ENCODE data around the gene SFMBT2.

SFMBT2 gene

GRCh38 chr10:7410862-7411670 lies at the start of gene SFMBT2:
TSS of gene SFMBT2 (minus strand) at chr10:7411034. CDS start at chr10:7381898, 29,136 bp downstream.
- DNase-seq (ENCODE audit: low read depth): peak; percentile 24

DNA sequence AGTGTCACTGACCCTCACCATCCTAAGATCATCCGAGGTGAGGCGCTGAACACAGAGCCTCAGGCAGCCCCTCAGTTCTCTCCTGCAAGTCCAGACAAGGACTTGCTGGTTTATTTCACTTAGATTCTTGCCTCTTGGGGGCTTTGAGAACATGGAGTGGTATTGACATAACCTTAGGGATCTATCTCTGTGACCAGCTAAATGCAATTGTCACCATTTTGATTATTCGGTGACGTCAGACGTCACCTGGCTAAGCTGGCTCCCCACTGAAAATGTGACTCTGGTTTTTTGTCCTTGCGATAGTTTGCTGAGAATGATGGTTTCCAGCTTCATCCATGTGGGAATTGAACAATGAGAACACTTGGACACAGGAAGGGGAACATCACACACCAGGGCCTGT lies 49.2 kb upstream of the SFMBT2 start:
- no peak for DNase-seq (ENCODE audit: low read depth)

- DNase-seq (ENCODE audit: low read depth): no peak
Observed at GRCh38 chr10:7458556-7458955, 47.7 kb upstream of the SFMBT2 start.

- no peak for DNase-seq (ENCODE audit: low read depth)
Observed at GRCh38 chr10:7457478-7458316, 46.9 kb upstream of the SFMBT2 start.

DNA sequence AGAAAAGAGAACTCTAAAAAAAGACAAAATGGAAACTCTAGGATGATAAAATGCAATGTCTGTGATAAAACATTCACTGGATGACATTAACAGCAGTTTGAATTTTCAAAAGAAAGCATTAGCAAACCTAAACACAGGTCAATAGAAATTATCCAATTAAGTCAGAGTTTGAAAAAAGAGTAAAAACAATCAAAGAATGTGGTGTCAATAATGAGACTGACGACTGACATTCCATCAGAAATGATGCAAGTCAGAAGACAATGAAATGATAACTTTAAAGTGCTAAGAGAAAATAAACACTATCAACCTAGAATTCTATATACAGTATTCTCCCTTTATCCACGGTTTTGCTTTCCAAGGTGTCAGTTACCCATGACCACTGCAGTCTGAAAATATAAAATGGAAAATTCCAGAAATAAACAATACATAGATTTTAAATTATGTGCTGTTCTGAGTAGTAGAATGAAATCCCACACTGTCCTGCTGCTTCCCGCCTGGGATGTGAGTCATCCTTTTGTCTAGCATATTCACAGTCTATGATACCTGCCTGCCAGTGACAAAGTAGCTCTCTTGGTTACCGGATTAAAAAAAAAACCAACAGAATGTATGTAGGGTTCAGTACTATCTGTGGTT lies 38.3 kb upstream of the SFMBT2 start:
- no peak for DNase-seq (ENCODE audit: low read depth)

DNA sequence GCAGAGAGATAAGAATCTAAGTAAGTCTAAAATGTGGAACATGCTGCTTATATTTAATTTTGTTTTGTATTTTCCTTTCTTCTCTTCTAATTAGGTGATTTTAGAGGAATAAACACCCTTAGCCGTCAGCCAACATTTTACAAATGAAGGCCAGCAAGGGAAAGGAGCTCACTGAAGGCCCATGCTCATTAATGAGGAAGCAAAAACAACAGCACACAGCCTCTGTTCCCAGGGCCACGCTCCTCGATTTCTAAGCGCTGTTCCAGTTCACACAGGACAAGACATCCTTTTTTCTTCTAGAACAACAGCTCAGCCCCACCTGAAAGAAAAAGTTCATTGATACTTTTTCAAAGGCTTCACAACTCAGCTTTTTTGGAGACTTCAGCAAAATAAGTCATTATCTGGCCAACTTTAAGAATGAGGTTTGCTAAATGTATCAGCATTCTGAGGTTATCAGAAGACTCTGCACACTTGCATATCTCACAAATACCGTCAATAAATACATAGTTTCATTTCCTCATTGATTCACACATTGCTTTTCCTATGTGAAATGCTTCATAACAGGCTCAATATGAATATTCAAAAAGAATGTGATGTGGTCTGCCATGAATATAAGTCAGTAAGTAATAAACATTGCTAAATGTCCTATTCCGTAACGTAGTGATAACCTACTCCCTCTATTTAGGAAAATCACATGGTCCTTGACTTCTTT lies 34.8 kb upstream of the SFMBT2 start:
- no peak for DNase-seq (ENCODE audit: low read depth)

DNA sequence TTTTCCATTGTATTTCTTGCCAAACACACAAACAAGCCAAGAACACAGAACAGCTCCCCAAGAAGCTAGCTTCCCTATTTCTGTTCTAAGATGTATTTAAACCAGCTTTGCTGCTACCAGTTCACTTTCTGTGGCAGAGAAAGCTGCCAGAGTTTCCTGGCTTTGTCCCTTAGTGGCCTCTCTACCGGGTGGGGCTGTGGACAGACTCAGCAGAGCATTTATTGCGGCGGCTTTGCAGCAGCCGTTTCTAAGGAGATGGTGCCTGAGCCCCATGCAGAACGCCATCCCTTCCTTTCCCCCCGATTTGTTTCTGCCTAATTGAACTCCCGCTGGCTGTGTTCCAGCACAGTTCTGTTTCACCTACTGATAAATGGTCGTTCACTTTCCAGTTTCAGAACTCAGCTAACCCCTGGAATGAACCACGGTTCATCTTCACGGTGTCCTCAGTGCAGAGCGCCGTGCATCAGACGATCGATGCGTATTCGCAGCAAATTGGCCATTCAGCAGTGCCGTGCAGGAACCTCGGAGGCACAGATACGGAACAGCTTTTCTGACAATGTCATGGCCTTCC lies 33.8 kb upstream of the SFMBT2 start:
- DNase-seq (ENCODE audit: low read depth): no peak

GRCh38 chr10:7443036-7443435 lies 32.2 kb upstream of the SFMBT2 start:
- no peak for DNase-seq (ENCODE audit: low read depth)

GRCh38 chr10:7441403-7442147 lies 30.7 kb upstream of the SFMBT2 start:
- DNase-seq (ENCODE audit: low read depth): no peak

GRCh38 chr10:7439696-7440095 lies 28.9 kb upstream of the SFMBT2 start:
- no peak for DNase-seq (ENCODE audit: low read depth)

DNA sequence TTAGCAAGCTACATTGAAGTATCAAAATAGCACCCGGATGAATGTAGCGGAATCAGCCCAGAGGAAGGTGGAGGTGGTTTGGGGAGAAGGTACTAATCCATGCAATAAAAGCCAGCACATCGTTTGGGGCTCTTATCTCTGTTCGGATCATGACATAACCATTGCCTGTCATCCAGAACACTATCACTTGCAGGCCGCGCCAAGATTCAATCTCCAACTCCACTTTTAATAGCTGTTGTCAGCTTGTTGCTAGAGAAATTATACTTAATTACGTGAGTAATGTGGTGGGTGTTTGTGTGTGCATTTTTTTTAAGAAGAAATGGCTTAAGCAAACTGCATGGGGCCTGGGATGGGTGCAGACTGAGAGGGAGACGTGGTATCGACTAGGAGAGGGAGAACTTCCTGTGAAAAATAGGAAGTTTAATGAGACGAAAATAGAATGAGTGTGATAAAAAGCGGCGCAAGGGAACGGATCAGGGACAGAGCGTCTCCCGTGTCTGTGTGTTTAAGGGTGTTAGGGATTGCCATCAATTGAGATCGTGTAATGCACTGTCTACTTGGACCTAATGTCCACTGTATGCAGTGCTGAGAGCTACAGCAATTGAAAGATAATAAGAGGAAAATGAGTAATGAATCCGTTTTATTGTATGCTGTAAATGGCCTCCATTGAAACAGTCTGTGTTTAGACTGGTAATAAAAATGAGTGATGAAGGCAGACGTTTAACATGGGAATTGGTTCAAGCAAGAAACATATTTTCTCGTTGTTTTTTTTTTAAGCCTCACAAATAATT lies 27.6 kb upstream of the SFMBT2 start:
- no peak for DNase-seq (ENCODE audit: low read depth)

GRCh38 chr10:7436490-7437100 lies 25.8 kb upstream of the SFMBT2 start:
- no peak for DNase-seq (ENCODE audit: low read depth)

DNA sequence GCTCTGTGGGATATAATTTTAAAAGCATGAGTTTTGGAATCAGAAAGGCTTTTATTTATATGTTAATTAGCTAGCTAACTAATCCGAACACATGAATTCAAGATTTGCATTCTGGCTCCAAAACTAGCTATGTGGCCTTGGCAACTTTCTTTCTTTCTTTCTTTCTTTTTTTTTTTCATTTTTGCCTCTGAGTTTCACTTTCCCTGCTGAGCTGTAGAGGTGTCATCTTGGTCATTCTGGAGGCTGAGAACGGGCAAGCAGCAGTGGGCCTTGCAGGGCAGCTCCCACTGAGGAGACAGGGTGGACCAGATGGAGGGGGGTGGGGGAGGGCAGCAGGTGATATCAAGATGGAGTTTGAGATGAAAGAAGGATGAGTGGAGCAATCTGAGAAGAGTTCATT lies 24.8 kb upstream of the SFMBT2 start:
- no peak for DNase-seq (ENCODE audit: low read depth)

DNA sequence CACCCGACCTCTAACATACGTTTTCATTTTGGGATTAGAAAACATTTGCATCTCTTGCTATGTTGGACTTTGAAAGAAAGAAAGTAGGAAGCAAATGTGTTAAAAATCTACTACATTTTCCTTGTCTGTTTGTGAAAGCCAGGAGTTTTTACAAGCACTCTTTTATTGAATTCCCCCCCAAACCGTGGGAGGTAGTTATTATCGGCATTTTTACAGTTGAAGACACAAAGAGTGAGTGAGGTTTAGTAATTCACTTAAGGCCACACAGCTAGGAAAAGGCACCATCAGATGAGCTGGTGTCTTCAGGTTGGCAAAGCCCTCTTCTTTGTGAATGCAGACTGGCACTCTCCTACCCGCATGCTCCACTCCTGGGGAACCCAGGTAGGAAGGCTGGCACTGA lies 23.5 kb upstream of the SFMBT2 start:
- DNase-seq (ENCODE audit: low read depth): no peak

GRCh38 chr10:7433861-7434260 lies 23.0 kb upstream of the SFMBT2 start:
- DNase-seq (ENCODE audit: low read depth): no peak

DNA sequence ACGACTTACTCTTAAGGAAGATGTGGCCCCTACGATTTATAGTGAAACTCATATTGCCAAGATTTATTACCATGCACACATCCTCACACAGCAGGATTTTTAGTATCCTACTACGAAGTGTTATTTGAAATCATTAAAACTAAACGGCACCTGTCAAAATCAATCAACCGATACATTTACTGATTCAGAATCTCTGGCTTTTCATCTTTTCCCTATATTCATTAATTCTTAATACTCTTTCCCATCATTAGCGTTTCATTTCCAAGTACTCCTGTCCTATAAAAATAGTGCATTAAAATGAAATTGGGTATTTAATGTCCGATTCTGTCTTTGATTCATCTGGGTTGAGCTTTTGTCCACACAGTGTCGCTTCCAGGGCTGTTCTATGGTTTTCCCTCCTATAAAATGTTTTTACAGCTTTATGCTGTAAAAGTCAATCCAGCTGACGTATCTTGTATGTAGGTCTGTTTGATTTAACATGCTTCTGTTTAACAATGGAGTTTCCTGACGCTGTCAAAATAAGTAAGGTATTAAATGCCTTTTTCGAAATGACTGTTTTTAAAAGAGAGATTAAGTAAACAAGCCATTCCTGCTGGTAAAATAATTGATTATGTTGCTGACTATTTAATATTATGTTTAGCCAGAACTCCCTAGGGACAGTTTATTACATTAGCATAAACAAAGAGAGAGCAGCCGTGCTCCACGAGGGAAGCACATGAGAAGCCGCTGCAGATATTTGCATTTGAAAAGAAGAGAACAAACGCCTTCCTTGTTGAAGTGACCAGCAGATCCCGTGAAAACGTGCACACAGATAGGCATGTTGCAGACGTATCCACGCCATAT lies 22.3 kb upstream of the SFMBT2 start:
- DNase-seq (ENCODE audit: low read depth): no peak

GRCh38 chr10:7428673-7429350 lies 18.0 kb upstream of the SFMBT2 start:
- DNase-seq (ENCODE audit: low read depth): no peak

GRCh38 chr10:7426349-7426748 lies 15.5 kb upstream of the SFMBT2 start:
- no peak for DNase-seq (ENCODE audit: low read depth)
